DND-41 (cell line): Measurements from ENCODE around the gene ARL1.
"Not testable (repeated sequence)": the region's sequence is repeated elsewhere in the genome, so short reads cannot be mapped to it uniquely, and the experiment has no call there.

Experiments
- ATAC-seq: fragments of 200-7000 bp; cut with Tn5 transposase; 3 replicates; pipeline ENCODE4 v1.9.1; 2021; ENCODE audit warnings: low read depth; ENCODE audit not compliant: insufficient read depth
- DNase-seq: peaks from one replicate; pipeline ENCODE4 v3.0.0-alpha.2; 2020
- H2AFZ ChIP-seq: 2 replicates; pipeline ENCODE4 v1.6.0; 2012; ENCODE audit warnings: low read depth, low read length
- H3K27ac ChIP-seq: 2 replicates; pipeline ENCODE4 v1.5.1; 2012; ENCODE audit warnings: low read length, inconsistent platforms
- H3K27me3 ChIP-seq: fragments of 200-600 bp; sonication (generic); 2 replicates; pipeline ENCODE4 v1.6.0; 2012; ENCODE audit warnings: low read length, mild to moderate bottlenecking, inconsistent platforms; ENCODE audit not compliant: insufficient read depth, poor library complexity
- H3K36me3 ChIP-seq: 2 replicates; pipeline ENCODE4 v1.5.1; 2012; ENCODE audit warnings: low read length, inconsistent platforms; ENCODE audit not compliant: insufficient read depth
- H3K4me1 ChIP-seq: 2 replicates; pipeline ENCODE4 v1.5.1; 2012; ENCODE audit warnings: mild to moderate bottlenecking, low read length; ENCODE audit not compliant: insufficient read depth
- H3K4me2 ChIP-seq: 2 replicates; pipeline ENCODE4 v1.6.0; 2012; ENCODE audit warnings: mild to moderate bottlenecking, moderate library complexity, low read length, inconsistent platforms; ENCODE audit not compliant: insufficient read depth
- H3K4me3 ChIP-seq, 2 experiments: fragments of 200-600 bp in 1 of 2; shearing (Covaris generic) in 1 of 2; 2 replicates each; pipeline ENCODE4 v1.5.1; 2012 to 2016; ENCODE audit warnings: inconsistent platforms in 2 of 2, low read length in 2 of 2, mild to moderate bottlenecking in 2 of 2, low read depth in 1 of 2, moderate library complexity in 1 of 2
- H3K79me2 ChIP-seq: 2 replicates; pipeline ENCODE4 v1.6.0; 2012; ENCODE audit warnings: low read length, inconsistent platforms; ENCODE audit not compliant: insufficient read depth
- H3K9ac ChIP-seq: 2 replicates; pipeline ENCODE4 v1.6.0; 2012; ENCODE audit warnings: low read depth, mild to moderate bottlenecking, inconsistent platforms, low read length, moderate library complexity
- H3K9me3 ChIP-seq: 2 replicates; pipeline ENCODE4 v1.5.1; 2012; ENCODE audit warnings: low read length, moderate library complexity, mild to moderate bottlenecking, inconsistent platforms; ENCODE audit not compliant: insufficient read depth, severe bottlenecking
- H4K20me1 ChIP-seq: 2 replicates; pipeline ENCODE4 v1.6.0; 2012; ENCODE audit warnings: low read length; ENCODE audit not compliant: insufficient read depth
- EZH2 ChIP-seq: IDR thresholded peaks from 3 replicates; pipeline ENCODE4 v1.6.1; 2012; ENCODE audit warnings: borderline replicate concordance, low read depth, mild to moderate bottlenecking, moderate library complexity, low read length, inconsistent platforms; ENCODE audit not compliant: severe bottlenecking
- TF ChIP-seq, protein P1 (sequence below): IDR thresholded peaks from 2 replicates; pipeline ENCODE4 v1.5.1; 2012; ENCODE audit warnings: borderline replicate concordance, low read length, moderate library complexity, mild to moderate bottlenecking; ENCODE audit not compliant: poor library complexity, severe bottlenecking; ENCODE audit errors: extremely low read depth

The ARL1 gene

DNA sequence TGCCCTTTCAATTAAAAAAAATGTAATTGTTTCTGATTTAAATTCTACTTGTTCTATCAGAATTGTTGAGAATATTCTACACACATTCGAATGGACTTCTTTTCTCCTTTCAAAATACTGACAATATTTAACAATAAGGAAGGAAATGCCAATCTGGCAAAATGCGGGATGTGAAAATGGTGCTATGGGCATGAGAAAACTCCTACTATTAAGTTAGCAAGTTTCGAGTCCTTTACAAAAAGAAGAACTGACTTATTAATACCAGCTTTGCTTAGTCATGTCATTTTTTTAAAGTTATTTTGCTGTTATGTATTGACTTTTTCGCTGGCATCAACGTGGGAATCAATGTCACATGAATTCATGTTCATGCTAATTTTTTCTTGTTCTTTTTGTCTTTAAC, 31.7 kb upstream of the ARL1 start:
- Histone ChIP-seq H3K27me3 (no peaks in the 10 kb centered on the region), H2AFZ (no peak overlapping the region), H3K4me2 (no peak overlapping the region), H3K4me1 (no peaks in the 10 kb centered on the region), H3K79me2 (no peaks in the 10 kb centered on the region), H3K36me3 (no peaks in the 10 kb centered on the region), H3K9me3 (no peaks in the 10 kb centered on the region), H3K4me3 (no peak overlapping the region), H3K9ac (no peak overlapping the region), H4K20me1 (no peaks in the 10 kb centered on the region), H3K27ac (no peak overlapping the region)
- no peak for DNase-seq
- no peak for ATAC-seq
- TF ChIP-seq, protein P1, sequence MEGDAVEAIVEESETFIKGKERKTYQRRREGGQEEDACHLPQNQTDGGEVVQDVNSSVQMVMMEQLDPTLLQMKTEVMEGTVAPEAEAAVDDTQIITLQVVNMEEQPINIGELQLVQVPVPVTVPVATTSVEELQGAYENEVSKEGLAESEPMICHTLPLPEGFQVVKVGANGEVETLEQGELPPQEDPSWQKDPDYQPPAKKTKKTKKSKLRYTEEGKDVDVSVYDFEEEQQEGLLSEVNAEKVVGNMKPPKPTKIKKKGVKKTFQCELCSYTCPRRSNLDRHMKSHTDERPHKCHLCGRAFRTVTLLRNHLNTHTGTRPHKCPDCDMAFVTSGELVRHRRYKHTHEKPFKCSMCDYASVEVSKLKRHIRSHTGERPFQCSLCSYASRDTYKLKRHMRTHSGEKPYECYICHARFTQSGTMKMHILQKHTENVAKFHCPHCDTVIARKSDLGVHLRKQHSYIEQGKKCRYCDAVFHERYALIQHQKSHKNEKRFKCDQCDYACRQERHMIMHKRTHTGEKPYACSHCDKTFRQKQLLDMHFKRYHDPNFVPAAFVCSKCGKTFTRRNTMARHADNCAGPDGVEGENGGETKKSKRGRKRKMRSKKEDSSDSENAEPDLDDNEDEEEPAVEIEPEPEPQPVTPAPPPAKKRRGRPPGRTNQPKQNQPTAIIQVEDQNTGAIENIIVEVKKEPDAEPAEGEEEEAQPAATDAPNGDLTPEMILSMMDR, result no peak
- TF ChIP-seq EZH2, result no peak

DNA sequence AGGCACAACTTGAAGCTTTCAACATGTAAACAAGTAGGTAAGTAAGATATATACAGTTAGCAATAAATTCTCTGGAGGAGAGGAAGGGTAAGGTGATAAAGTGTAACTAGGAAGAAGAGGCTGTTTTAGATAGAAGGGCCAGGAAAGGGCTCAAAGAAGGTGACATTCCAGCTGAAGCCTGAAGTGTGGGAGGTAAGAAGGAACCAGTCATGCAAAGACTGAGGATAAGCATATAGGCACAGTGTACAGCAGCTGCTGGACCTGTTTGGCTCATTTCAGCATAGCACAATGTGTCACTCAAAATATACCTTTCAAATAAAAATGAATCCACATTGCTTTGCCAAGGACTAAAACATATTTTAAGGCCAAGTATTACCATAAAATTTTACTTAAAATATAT, 28.6 kb upstream of the ARL1 start:
- Histone ChIP-seq H3K27ac (no peak overlapping the region), H3K9me3 (no peaks in the 10 kb centered on the region), H3K4me1 (no peaks in the 10 kb centered on the region), H4K20me1 (no peaks in the 10 kb centered on the region), H3K79me2 (no peaks in the 10 kb centered on the region), H3K4me2 (no peak overlapping the region), H3K9ac (no peak overlapping the region), H3K36me3 (no peaks in the 10 kb centered on the region), H3K4me3 (no peak overlapping the region), H3K27me3 (no peaks in the 10 kb centered on the region), H2AFZ (no peak overlapping the region)
- no peak for TF ChIP-seq EZH2
- TF ChIP-seq, protein P1, result no peak
- no peak for ATAC-seq
- DNase-seq, result no peak

DNA sequence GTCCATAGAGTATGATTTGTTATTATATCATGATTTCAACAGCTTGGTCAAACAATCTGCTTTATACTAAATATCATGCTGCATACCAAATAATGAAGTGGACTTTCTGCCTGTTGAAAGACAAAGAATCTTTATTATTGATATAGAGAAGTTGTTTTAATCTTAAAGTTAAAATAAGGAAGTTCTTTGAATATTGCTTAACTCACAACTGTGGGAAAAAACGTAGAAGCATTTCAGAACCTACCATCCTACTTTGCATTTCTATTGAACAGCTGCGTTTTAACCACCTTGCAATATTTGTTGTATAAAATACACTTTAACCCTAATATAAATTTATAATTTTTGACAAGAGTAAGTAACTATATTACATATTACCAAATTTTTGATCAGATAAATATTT, 22.9 kb upstream of the ARL1 start:
- DNase-seq (no peak), ATAC-seq (no peak)
- Histone ChIP-seq H2AFZ (no peak overlapping the region), H4K20me1 (no peaks in the 10 kb centered on the region), H3K27ac (no peak overlapping the region), H3K36me3 (no peaks in the 10 kb centered on the region), H3K4me1 (no peaks in the 10 kb centered on the region), H3K4me3 (no peak overlapping the region), H3K9ac (no peak overlapping the region), H3K9me3 (no peaks in the 10 kb centered on the region), H3K79me2 (no peaks in the 10 kb centered on the region), H3K4me2 (no peak overlapping the region), H3K27me3 (no peaks in the 10 kb centered on the region)
- no peak for TF ChIP-seq EZH2
- TF ChIP-seq, protein P1, result no peak

DNA sequence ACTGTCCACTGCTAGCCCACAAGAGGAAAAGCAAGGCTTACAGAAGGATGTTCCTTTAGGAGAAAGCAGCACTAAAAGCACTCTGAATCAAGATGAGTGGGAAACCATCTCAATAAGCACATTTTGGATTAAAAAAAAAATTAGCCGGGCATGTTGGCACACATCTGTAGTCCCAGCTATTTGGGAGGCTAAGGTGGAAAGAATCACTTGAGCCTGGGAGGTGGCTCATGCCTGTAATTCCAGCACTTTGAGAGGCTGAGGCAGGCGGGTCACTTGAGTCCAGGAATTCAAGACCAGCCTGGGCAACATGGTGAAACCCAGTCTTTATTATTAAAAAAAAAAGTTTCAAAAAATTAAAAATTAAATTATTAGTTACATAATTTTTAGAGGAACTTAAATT, 17.0 kb upstream of the ARL1 start:
- no peaks in the 10 kb centered on the region for H3K9me3 ChIP-seq
- no peaks in the 10 kb centered on the region for H3K4me1 ChIP-seq
- H4K20me1 ChIP-seq, result no peaks in the 10 kb centered on the region
- no peaks in the 10 kb centered on the region for H3K27me3 ChIP-seq
- no peak for ATAC-seq
- no peaks in the 10 kb centered on the region for H3K36me3 ChIP-seq
- H3K9ac ChIP-seq, result no peak overlapping the region
- H3K4me3 ChIP-seq, result no peak overlapping the region
- H3K4me2 ChIP-seq, result no peak overlapping the region
- H3K79me2 ChIP-seq, result no peaks in the 10 kb centered on the region
- no peak overlapping the region for H3K27ac ChIP-seq
- TF ChIP-seq, protein P1, result no peak
- TF ChIP-seq EZH2, result no peak
- no peak overlapping the region for H2AFZ ChIP-seq
- DNase-seq, result no peak

DNA sequence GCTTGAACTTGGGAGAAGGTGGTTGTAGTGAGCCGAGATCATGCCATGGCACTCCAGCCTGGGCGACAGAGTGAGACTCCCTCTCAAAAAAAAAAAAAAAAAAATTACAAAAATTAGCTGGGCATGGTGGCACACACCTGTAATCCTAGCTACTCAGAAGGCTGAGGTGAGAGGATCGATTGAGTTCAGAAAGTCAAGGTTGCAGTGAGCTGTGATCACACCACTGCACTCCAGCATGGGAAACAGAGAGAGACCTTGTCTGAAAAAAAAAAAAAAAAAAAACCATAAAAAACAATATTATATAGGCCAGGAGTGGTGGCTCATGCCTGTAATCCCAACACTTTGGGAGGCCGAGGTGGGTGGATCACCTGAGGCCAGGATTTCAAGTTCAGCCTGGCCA, 14.5 kb upstream of the ARL1 start:
- not testable (repeated sequence) for H4K20me1 ChIP-seq, H3K36me3 ChIP-seq, H3K27ac ChIP-seq, H3K79me2 ChIP-seq, H3K9me3 ChIP-seq, H3K27me3 ChIP-seq, H3K4me1 ChIP-seq, H2AFZ ChIP-seq, H3K4me3 ChIP-seq, H3K4me2 ChIP-seq, H3K9ac ChIP-seq, ATAC-seq, DNase-seq
